AG09319 (cell line): ENCODE measurements around the gene TMTC1.

Experiments
- DNase-seq: peaks from one replicate; pipeline ENCODE4 v3.0.0-alpha.2; 2010; ENCODE audit warnings: low read depth; ENCODE audit errors: extremely low read depth
- CTCF ChIP-seq: IDR thresholded peaks from 2 replicates; pipeline ENCODE4 v1.5.1; 2011; ENCODE audit warnings: low read depth, mild to moderate bottlenecking, inconsistent platforms, low read length, moderate library complexity

TMTC1 gene

GRCh38 chr12:29739279-29739991 lies 44.3 kb downstream of the TMTC1 start:
- DNase-seq = peak; percentile 7
- no peak for TF ChIP-seq CTCF

- no peak for TF ChIP-seq CTCF
- DNase-seq = no peak
Measured at GRCh38 chr12:29738365-29738764, 45.4 kb downstream of the TMTC1 start.

- TF ChIP-seq CTCF = no peak
Measured at GRCh38 chr12:29737644-29738043, 46.1 kb downstream of the TMTC1 start.

GRCh38 chr12:29735604-29736003 lies 48.1 kb downstream of the TMTC1 start:
- no peak for DNase-seq
- no peak for TF ChIP-seq CTCF

More at GRCh38 chr12:29737644-29738043, 46.1 kb downstream of the TMTC1 start:
- DNase-seq = no peak

DNA sequence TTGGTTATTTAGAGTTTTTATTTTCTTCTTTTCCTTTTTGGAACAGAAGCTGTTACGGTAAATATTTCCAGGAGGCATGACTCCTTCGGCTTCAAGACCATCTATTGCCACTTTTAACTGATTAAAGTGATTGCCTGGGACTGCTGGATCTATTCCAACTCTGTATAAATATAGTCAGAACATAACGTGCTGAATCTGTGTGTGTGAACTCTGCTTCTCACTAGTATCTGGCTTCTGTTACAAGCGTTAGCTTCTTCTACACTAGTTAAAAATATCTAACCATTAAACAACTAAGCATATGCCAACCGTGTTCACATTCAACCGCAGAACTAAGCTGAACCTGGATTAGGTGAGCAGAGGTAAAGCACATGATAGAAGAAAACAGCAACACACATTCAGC lies 49.0 kb downstream of the TMTC1 start:
- DNase-seq = no peak
- no peak for TF ChIP-seq CTCF

- no peak for TF ChIP-seq CTCF
- no peak for DNase-seq
Measured at GRCh38 chr12:29734305-29734704, 49.4 kb downstream of the TMTC1 start.

GRCh38 chr12:29733501-29733900 lies 50.2 kb downstream of the TMTC1 start:
- no peak for TF ChIP-seq CTCF
- no peak for DNase-seq
